Adrenal gland (tissue), 12 donors: ENCODE measurements around the gene AKAP5. TPM values are rescaled to one million over a fixed set of nuclear protein-coding genes. Genes with fewer than 3 reads are reported as not detected.

ENCODE experiments used
- DNase-seq, 7 donors: peaks; one replicate each; pipeline ENCODE4 v3.0.0-alpha.2; 2019 to 2020
- H3K27ac ChIP-seq, 5 donors: fragments of 200-600 bp; sonication (generic) in 4 of 5; 1 replicate in 3 of 5; 2 replicates in 2 of 5; pipeline versions ENCODE4 v1.5.1 to v1.8.0; 2016 to 2020; ENCODE audit warnings: mild to moderate bottlenecking in 1 of 5
- H3K27me3 ChIP-seq: fragments of 200-600 bp; 2 replicates; pipeline ENCODE4 v1.8.0; 2021
- H3K36me3 ChIP-seq, 2 donors: fragments of 200-600 bp; replicated peaks in 1 of 2; 1 replicate in 1 of 2; 2 replicates in 1 of 2; pipeline versions ENCODE4 v1.5.1 to v1.8.0; 2018 to 2022
- H3K4me1 ChIP-seq, 2 donors: fragments of 200-600 bp; replicated peaks in 1 of 2; 1 replicate in 1 of 2; 2 replicates in 1 of 2; pipeline versions ENCODE4 v1.5.1 to v1.8.0; 2018 to 2021
- H3K4me3 ChIP-seq, 4 donors: fragments of 200-600 bp; sonication (generic) in 3 of 4; one replicate each; pipeline ENCODE4 v1.5.1; 2016 to 2018
- H3K9me3 ChIP-seq, 3 donors: fragments of 200-600 bp; sonication (generic) in 1 of 3; replicated peaks in 1 of 3; 1 replicate in 2 of 3; 2 replicates in 1 of 3; pipeline versions ENCODE4 v1.5.1 to v1.8.0; 2016 to 2021
- POLR2A ChIP-seq, 2 donors: fragments of 450-650 bp; IDR thresholded peaks; one replicate each; pipeline ENCODE4 v1.6.1; 2017; ENCODE audit warnings: antibody characterized with exemption in 2 of 2, mild to moderate bottlenecking in 2 of 2, moderate library complexity in 1 of 2
- WGBS, 4 donors: extraction: QIAGEN DNeasy Blood & Tissue Kit in 2 of 4; methylation state at CpG; one replicate each; pipeline versions ENCODE4 v1.1.5 to v1.1.7; 2013 to 2017; 5-methylcytosine and 5-hydroxymethylcytosine counted together
- intact Hi-C, 2 donors: fragments of 100-400 bp; cut with DNase I; formaldehyde crosslinking; loops; one replicate each; pipeline versions ENCODE4 v1.14.1 to v1.15.0; 2022 to 2023
- polyA plus RNA-seq, 3 donors: library from polyadenylated mRNA; stranded (reverse); fragments of 200-250 nt in 2 of 3; fragments of 350-450 nt in 1 of 3; fragmentation: Illumina TruSeq in 1 of 3; extraction: RNeasy Lipid Tissue Mini Kit (QIAGEN cat#74804) in 1 of 3; gene quantifications; one replicate each; pipeline ENCODE4 v1.2.3, GENCODE V29; 2013 to 2014
- total RNA-seq, 9 donors: library from RNA; depleted of rRNA in 4 of 9; stranded (reverse); fragments of >200 nt in 4 of 9; fragments of 120-200 nt in 1 of 9; fragmentation: NEBNext Ultra II Directional in 1 of 9; extraction: Animal tissue kit (Norgen Biotek cat#: 25700) in 1 of 9; gene quantifications; one replicate each; pipeline versions ENCODE4 v1.1.0 to v1.2.4, GENCODE V29; 2013 to 2023
- TF ChIP-seq, protein P1 (sequence below), 6 experiments: fragments of 450-650 bp in 4 of 6; fragments of 200-600 bp in 2 of 6; sonication (generic) in 1 of 6; IDR thresholded peaks; 1 replicate in 5 of 6; 2 replicates in 1 of 6; pipeline versions ENCODE4 v1.5.1 to v1.8.0; 2016 to 2021; ENCODE audit warnings: antibody characterized with exemption in 6 of 6, mild to moderate bottlenecking in 2 of 6, moderate library complexity in 1 of 6
- donor health status: healthy with polysubstance abuse.
- donor health status: Bipolar disorder and iron deficiency.
- donor health status: DM: yes; HTN: yes; CAD: no.
- donor health status: DM: no; HTN: no; CAD: no.
- donor health status: DM: no; HTN: no; CAD: no.
- donor health status: DM: yes; HTN: yes; CAD: no.

AKAP5 gene
- total and polyA plus RNA-seq, 12 donors = 0.06 to 0.78 (median 0.26) TPM

DNA sequence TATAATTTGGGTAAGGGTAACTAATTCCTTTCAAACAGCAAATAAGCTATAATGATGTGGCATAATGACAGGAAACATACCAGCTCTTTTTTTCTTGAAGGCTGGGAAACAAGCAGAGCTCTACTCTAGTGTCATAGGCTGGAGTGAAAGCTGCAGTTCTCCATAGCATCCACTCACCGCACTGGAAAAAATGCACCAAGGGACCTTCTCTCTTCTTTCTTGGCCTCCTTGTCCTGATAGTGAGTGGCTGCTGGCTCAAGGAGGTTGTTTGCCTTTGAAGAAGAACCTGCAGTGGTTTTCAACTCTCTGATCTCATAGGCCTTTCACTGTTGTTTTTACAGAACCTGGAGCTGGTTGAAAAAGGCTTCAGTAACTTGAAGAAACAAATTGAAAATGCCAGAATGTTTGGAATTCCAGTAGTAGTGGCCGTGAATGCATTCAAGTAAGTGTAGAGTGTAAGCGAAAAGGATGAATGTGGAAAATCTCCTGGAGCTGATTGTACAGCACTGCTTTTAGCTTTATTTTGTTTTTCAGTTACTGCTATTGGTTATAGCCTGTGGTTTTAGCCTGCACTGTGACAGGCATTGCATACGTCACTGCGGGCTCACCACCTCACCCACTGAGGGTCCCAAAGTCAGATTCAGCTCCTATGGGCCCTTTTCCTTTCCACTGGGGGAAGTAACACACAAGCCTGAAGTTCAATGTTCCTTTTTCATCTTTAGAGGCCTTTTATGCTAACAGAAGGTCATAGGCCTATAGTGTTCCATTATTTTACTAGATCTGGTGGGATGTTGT is 17.2 kb upstream of the AKAP5 start:
- peaks cover 0 to 18% of the 10 kb centered on the region in 2 donors for H3K36me3 ChIP-seq
- no peak overlapping the region for H3K27ac ChIP-seq
- no peak for TF ChIP-seq POLR2A (IDR thresholded peaks at IDR 0.05)
- TF ChIP-seq, protein P1, sequence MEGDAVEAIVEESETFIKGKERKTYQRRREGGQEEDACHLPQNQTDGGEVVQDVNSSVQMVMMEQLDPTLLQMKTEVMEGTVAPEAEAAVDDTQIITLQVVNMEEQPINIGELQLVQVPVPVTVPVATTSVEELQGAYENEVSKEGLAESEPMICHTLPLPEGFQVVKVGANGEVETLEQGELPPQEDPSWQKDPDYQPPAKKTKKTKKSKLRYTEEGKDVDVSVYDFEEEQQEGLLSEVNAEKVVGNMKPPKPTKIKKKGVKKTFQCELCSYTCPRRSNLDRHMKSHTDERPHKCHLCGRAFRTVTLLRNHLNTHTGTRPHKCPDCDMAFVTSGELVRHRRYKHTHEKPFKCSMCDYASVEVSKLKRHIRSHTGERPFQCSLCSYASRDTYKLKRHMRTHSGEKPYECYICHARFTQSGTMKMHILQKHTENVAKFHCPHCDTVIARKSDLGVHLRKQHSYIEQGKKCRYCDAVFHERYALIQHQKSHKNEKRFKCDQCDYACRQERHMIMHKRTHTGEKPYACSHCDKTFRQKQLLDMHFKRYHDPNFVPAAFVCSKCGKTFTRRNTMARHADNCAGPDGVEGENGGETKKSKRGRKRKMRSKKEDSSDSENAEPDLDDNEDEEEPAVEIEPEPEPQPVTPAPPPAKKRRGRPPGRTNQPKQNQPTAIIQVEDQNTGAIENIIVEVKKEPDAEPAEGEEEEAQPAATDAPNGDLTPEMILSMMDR (IDR thresholded peaks at IDR 0.05) = no peak
- no peaks in the 10 kb centered on the region for H3K9me3 ChIP-seq
- peaks cover 9 to 17% of the 10 kb centered on the region in 2 donors for H3K4me1 ChIP-seq
- no peak overlapping the region for H3K4me3 ChIP-seq
- WGBS, 4 donors = 95 to 97% (median 96%) methylated on average over 5 of the region's 5 CpGs
- no peaks in the 10 kb centered on the region for H3K27me3 ChIP-seq
- no peak for DNase-seq
- intact Hi-C loops = no loop called here

DNA sequence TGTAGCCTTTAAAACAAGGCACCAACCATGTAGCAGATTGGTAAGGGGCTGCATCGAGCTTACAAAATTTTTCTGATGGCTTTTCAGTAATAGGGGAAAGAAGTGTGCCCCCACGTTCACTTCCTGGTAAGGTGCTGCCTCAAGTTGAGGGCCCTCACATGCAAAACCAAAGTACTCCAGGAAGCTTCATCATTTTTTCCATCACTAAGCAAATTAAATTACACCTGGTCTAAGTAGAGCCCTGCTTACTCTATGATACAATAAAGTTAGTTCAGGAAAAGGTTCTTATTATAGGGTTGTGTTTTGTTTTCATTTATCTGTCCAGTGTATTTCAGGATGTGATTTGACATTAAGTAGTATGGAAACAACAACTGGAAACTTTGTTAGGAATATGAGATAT is 15.0 kb upstream of the AKAP5 start:
- Histone ChIP-seq H3K36me3 (peaks cover 0 to 30% of the 10 kb centered on the region in 2 donors), H3K9me3 (no peaks in the 10 kb centered on the region), H3K4me1 (peaks cover 7 to 9% of the 10 kb centered on the region in 2 donors), H3K27me3 (no peaks in the 10 kb centered on the region), H3K27ac (no peak overlapping the region), H3K4me3 (no peak overlapping the region)
- TF ChIP-seq, protein P1 (IDR thresholded peaks at IDR 0.05) = no peak
- TF ChIP-seq POLR2A (IDR thresholded peaks at IDR 0.05) = no peak
- 88 to 97% (median 90%) methylated on average over 2 of the region's 2 CpGs for WGBS, 4 donors
- no peak for DNase-seq
- intact Hi-C loops = no loop called here

DNA sequence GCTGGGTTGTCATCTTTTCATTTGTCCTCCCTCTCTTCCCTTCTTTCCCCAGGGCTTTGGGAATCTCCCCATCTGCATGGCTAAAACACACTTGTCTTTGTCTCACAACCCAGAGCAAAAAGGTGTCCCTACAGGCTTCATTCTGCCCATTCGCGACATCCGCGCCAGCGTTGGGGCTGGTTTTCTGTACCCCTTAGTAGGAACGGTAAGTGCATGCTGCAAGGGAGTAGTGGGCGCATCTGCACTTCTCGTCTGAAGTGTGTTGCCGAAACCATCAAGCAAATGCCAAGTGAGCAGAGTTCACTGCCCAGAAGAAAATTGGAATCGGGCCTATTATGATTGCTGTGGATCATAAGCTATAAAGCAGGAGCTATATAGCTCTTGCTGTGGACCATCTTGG is 10.6 kb upstream of the AKAP5 start:
- WGBS, 4 donors = 95 to 97% (median 96%) methylated on average over 10 of the region's 10 CpGs
- peaks cover 0 to 20% of the 10 kb centered on the region in 2 donors for H3K36me3 ChIP-seq
- intact Hi-C loops = no loop called here
- no peak overlapping the region for H3K4me3 ChIP-seq
- TF ChIP-seq POLR2A (IDR thresholded peaks at IDR 0.05) = no peak
- TF ChIP-seq, protein P1 (IDR thresholded peaks at IDR 0.05) = no peak
- no peak for DNase-seq
- no peaks in the 10 kb centered on the region for H3K4me1 ChIP-seq
- H3K27ac ChIP-seq = no peak overlapping the region
- H3K27me3 ChIP-seq = no peaks in the 10 kb centered on the region
- H3K9me3 ChIP-seq = no peaks in the 10 kb centered on the region

DNA sequence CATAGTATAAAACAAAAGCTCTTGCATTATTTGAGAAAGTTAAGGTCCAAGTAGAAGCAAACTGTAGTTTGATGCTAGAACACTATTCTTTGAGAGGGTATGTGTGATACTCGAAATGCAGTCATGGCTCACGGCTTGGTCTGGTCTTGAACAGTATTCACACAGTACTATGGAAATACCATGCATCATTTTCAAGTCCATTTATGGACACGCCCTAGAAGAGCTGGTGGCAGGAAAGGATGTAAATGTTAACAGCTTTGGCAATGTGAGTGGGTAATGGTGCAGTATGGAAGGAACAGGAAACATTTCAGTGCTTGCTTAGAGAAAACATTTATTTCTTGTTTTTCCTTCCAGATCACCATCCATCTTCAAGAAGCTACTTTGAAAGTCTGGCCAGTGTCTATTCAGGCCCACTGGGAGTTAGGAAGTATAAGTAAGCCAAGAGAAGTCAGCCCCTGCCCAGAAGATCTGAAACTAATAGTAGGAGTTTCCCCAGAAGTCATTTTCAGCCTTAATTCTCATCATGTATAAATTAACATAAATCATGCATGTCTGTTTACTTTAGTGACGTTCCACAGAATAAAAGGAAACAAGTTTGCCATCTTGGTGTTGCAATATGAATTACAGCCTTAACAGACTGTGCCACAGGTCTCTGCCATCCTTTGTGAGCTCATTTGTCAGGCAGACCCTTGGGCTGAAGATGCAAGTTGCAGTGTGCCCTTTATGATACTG is 5.7 kb upstream of the AKAP5 start:
- peaks cover 0 to 1% of the 10 kb centered on the region in 2 donors for H3K4me1 ChIP-seq
- H3K27me3 ChIP-seq = no peaks in the 10 kb centered on the region
- intact Hi-C loops = no loop called here
- TF ChIP-seq POLR2A (IDR thresholded peaks at IDR 0.05) = no peak
- TF ChIP-seq, protein P1 (IDR thresholded peaks at IDR 0.05) = no peak
- H3K36me3 ChIP-seq = peaks cover 0 to 8% of the 10 kb centered on the region in 2 donors
- H3K4me3 ChIP-seq = no peak overlapping the region
- no peak overlapping the region for H3K27ac ChIP-seq
- no peak for DNase-seq
- H3K9me3 ChIP-seq = no peaks in the 10 kb centered on the region
- WGBS, 4 donors = 80 to 87% (median 82%) methylated on average over 4 of the region's 4 CpGs
